GM12878 (cell line): ENCODE measurements around the gene SETD5.

Source experiments
- ATF3 ChIP-seq: IDR thresholded peaks from 2 replicates; pipeline ENCODE4 v1.6.1; 2011; ENCODE audit warnings: low read depth, mild to moderate bottlenecking, low read length, moderate library complexity, borderline replicate concordance; ENCODE audit errors: extremely low read depth
- BCL11A ChIP-seq: IDR thresholded peaks from 2 replicates; pipeline ENCODE4 v1.6.1; 2011; ENCODE audit warnings: low read depth, low read length
- CEBPB ChIP-seq, 2 experiments: fragments of 150-350 bp in 1 of 2; IDR thresholded peaks; 2 replicates each; pipeline ENCODE4 v1.6.1; 2012 to 2014; ENCODE audit warnings: low read depth in 2 of 2, low read length in 2 of 2, borderline replicate concordance in 1 of 2, inconsistent platforms in 1 of 2
- CHD2 ChIP-seq: IDR thresholded peaks from 2 replicates; pipeline ENCODE4 v1.6.1; 2011; ENCODE audit warnings: low read depth, low read length, improper control_type of control experiment, borderline replicate concordance
- CTCF ChIP-seq, 3 experiments: IDR thresholded peaks in 2 of 3; conservative IDR thresholded peaks in 1 of 3; 2 replicates each; pipeline ENCODE4 v1.5.1; 2011; ENCODE audit warnings: low read depth in 3 of 3, low read length in 3 of 3, mild to moderate bottlenecking in 3 of 3, control low read depth in 2 of 3, moderate library complexity in 2 of 3, inconsistent platforms in 1 of 3, mixed read lengths in 1 of 3; ENCODE audit not compliant: control insufficient read depth in 2 of 3, insufficient read depth in 1 of 3; ENCODE audit errors: extremely low read depth in 1 of 3
- FOS ChIP-seq: IDR thresholded peaks from 3 replicates; pipeline ENCODE4 v1.6.1; 2011; ENCODE audit warnings: borderline replicate concordance; ENCODE audit not compliant: insufficient read length; ENCODE audit errors: extremely low read depth
- JUND ChIP-seq: IDR thresholded peaks from 2 replicates; pipeline ENCODE4 v1.6.1; 2012; ENCODE audit warnings: low read depth, mild to moderate bottlenecking, low read length, improper control_type of control experiment, moderate library complexity
- POLR2AphosphoS5 ChIP-seq: IDR thresholded peaks from 2 replicates; pipeline ENCODE4 v1.6.1; 2011; ENCODE audit warnings: mild to moderate bottlenecking, low read length, inconsistent platforms
- TARDBP ChIP-seq: IDR thresholded peaks from 2 replicates; pipeline ENCODE4 v1.6.1; 2016; ENCODE audit warnings: borderline replicate concordance
- ZNF274 ChIP-seq: IDR thresholded peaks from one replicate; pipeline ENCODE4 v1.8.0; 2011; ENCODE audit not compliant: insufficient read length, insufficient read depth
- TF ChIP-seq, protein P1 (sequence below): IDR thresholded peaks from 2 replicates; pipeline ENCODE4 v1.6.1; 2012; ENCODE audit warnings: low read depth, low read length, improper control_type of control experiment

GRCh38 chr3:9514306-9514705 is 116.9 kb downstream of the SETD5 start:
- TF ChIP-seq CTCF (IDR thresholded peaks at IDR 0.05 in 2 of 3, conservative IDR thresholded peaks at IDR 0.05 in 1 of 3; ENCODE audit: control insufficient read depth in 2 of 3, extremely low read depth in 1 of 3, insufficient read depth in 1 of 3, low read depth in 3 of 3, low read length in 3 of 3) (no peak), ATF3 (no peak), BCL11A (no peak), CEBPB (IDR thresholded peaks at IDR 0.05; ENCODE audit: borderline replicate concordance in 1 of 2, low read depth in 2 of 2, low read length in 2 of 2) (no peak), CHD2 (no peak), FOS (no peak), TARDBP (no peak), ZNF274 (no peak), POLR2AphosphoS5 (no peak), JUND (no peak)
- TF ChIP-seq, protein P1, sequence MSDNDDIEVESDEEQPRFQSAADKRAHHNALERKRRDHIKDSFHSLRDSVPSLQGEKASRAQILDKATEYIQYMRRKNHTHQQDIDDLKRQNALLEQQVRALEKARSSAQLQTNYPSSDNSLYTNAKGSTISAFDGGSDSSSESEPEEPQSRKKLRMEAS: no peak
